NOMO-1 treated with DMSO at 0.1 percent for 48 hours (cell line): ENCODE measurements around the gene GMPR.
A peak's percentile ranks its signal among the peaks of the same experiment; 100 is the strongest.
"Not testable (repeated sequence)": the region's sequence is repeated elsewhere in the genome, so short reads cannot be mapped to it uniquely, and the experiment has no call there.

Experiments used
- DNase-seq: peaks from one replicate; lab custom pipeline; 2025; ENCODE audit not compliant: unreplicated experiment; lab: John Stamatoyannopoulos, UW

The GMPR gene

DNA sequence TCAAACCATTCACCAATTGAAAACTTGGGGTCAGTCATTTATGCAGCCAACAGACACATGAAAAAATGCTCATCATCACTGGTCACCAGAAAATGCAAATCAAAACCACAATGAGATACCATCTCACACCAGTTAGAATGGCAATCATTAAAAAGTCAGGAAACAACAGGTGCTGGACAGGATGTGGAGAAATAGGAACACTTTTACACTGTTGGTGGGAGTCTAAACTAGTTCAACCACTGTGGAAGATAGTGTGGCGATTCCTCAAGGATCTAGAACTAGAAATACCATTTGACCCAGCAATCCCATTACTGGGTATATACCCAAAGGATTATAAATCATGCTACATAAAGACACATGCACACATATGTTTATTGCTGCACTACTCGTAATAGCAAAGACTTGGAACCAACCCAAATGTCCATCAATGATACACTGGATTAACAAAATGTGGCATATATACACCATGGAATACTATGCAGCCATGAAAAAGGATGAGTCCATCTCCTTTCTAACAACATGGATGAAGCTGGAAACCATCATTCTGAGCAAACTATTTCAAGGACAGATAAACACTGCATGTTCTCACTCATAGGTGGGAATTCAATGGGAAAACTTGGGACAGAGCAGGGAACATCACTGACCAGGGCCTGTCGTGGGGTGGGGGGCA is 13.2 kb upstream of the GMPR start:
- DNase-seq, result not testable (repeated sequence)

DNA sequence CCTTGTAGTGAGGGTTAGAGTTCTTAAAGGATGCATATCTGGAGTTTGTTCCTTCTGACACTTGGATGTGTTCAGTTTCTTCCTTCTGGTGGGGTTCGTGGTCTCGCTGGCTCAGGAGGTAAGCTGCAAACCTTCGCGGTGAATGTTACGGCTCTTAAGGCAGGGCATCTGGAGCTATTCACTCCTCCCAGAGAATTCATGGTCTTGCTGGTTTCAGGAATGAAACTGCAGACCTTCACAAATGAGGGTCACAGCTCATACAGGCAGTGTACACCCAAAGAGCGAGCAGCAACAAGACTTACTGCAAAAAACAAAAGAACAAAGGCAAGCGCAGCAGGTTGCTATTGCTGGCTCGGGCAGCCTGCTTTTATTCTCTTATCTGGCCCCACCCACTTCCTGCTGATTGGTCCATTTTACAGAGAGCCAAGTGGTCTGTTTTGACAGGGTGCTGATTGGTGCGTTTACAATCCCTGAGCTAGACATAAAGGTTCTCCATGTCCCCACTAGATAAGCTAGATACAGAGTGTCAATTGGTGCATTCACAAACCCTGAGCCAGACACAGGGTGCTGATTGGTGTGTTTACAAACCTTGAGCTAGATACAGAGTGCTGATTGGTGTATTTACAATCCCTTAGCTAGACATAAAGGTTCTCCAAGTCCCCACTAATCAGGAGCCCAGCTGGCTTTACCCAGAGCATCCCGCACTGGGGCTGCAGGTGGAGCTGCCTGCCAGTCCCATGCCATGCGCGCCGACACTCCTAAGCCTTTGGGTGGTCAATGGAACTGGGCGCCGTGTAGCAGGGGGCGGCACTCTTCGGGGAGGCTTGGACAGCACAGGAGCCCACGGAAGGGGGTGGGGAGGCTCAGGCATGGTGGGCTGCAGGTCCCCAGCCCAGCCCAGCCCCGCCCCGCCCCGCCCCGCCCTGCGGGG is 12.0 kb upstream of the GMPR start:
- not testable (repeated sequence) for DNase-seq

DNA sequence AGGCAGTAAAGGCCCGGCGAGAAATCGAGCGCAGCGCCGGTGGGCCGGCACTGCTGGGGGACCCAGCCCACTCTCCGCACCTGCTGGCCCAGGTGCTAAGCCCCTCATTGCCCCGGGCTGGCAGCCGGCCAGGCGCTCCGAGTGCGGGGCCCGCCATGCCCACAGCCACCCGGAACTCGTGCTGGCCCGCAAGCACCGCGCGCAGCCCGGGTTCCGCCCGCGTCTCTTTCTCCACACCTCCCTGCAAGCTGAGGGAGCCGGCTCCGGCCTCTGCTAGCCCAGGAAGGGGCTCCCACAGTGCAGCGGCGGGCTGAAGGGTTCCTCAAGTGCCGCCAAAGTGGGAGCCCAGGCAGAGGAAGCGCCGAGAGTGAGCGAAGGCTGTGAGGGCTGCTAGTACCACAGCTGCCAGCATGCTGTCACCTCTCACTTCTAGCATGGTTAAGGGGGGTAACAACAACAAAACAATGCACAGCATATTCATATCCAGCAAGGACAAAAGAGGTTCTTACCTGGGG is 11.3 kb upstream of the GMPR start:
- DNase-seq, result no peak

DNA sequence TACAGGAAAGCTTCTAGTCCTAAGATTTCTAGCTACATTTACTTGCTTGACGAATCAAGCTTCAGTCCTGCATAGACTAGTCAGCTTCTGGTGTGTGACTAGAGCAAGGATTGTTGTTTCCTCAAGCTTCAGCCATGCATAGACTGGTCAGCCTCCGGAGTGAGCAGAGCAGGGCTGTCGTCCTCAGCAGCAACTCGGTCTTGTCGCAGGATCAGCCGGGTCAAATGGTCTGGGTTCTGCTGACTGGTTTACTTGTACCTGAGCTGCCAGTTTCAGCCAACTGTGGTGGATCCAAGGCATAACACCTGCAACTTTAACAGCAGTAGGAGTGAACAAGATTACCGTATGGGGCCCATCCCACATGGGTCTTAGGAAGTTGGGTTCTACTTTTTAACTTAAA is 10.8 kb upstream of the GMPR start:
- no peak for DNase-seq

DNA sequence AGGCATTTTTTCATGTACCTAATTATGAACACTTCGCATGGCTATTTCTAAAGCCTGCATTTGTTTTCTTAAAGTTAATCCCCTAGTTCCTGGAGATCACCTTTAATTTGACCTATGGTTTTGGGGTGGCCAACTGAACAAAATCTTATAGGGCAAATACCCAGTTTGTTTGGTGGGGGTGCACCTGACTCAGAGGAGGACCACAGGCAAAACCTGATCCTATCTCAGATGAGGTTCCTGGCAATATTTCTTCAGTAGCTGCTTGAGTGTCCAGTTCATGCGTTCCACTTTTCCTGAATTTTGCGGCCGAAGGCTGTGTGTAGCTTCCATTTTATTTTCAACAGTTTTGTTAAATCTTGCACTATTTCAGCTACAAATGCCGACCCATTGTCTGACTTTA is 10.3 kb upstream of the GMPR start:
- no peak for DNase-seq

DNA sequence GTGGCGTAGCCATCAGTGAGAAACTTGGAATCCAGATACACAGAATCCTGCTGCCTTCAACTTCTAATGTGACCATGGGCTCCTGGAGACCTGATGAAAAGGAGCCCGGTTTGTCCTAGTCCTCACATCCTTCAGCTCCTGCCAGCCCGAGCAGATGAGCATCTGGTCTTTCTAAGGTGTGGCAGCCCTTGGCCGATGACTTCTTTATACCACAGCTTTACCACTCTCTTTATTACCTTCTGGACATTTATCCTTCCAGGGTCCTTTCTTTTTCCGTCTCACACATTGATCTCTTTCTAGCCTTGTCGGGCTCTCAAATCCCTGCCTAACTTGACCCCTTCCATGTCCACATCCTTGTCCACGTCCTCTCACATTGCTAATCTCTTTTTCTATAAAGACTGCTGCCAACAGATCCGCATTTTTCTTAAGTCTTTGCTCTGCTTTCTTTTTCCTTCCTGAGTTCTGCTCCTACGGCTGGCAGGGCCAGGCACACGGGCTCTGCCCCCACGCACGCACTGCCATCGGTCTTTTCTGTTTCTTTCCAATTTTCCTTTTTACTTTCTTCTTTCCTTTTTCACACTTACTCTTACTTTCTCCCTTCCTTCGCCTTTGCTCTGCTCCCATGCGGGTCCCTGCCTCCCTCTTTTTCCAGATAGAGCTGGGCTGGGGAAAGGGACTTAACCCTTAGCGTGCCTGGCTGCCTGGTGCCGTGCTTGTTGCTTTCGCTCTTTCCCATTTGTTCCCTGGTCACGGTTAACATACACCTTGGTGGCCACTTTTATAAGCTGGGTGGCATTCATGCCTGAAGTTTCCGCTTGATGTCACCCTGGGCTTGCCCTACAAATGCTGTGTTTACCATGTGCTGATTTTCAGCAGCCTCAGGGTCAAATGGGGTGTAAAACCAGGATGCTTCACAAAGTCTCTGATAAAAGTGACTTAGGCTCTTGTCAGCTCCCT is 9.4 kb upstream of the GMPR start:
- no peak for DNase-seq

DNA sequence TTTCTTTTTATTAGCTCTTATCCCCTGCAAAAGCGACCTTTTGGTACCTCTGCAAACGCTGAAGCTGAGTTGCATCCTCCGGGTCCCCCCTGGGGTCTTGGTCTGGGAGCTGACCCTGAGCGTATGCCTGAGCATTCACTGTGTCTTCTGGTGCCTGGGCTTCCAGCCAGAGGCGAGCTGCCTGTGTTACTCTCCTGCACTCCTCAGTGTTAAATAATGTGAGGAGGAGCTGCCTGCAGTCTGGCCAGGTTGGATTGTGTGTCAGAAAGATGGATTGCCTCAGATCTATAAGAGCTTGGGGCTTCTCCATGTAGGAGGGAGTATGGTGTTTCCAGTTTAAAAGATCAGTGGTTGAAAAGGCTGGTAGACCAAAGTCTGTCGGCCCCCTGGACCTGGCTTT is 8.7 kb upstream of the GMPR start:
- DNase-seq, result no peak

DNA sequence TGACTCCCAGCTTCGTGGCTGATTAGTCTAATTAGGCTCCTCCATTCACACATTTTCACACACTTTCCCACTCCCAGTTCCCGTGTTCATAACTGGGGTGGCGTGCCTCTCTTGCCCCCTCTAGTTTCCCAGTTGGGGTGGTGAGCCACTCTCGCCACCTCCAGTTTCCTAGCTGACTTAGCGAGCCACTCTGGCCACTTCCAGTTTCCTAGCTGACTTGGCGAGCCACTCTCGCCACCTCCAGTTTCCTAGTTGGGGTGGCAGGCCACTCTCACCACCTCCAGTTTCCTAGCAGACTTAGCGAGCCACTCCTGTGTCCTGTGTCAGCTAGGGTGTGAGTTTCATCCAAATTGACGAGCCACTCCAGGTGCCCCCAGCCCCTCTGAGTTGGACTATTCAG is 7.4 kb upstream of the GMPR start:
- DNase-seq, result no peak

DNA sequence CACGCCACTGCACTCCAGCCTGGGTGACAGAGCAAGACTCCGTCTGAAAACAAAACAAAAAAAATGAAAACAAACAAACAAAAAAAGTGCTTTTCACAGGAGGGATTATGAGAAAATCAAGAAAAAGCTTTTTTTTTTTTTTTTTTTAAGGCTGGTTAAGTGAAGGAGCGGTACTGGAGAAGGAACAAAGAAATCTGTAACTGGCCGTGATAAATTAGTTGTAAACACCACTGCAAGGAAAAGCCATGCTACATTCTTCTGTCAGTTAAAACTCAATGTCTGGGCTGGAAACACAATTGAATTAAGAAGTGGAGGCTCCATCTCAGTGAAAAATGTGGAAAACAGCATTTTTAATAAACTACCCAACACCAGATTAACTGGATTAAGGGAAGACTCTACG is 6.3 kb upstream of the GMPR start:
- no peak for DNase-seq

DNA sequence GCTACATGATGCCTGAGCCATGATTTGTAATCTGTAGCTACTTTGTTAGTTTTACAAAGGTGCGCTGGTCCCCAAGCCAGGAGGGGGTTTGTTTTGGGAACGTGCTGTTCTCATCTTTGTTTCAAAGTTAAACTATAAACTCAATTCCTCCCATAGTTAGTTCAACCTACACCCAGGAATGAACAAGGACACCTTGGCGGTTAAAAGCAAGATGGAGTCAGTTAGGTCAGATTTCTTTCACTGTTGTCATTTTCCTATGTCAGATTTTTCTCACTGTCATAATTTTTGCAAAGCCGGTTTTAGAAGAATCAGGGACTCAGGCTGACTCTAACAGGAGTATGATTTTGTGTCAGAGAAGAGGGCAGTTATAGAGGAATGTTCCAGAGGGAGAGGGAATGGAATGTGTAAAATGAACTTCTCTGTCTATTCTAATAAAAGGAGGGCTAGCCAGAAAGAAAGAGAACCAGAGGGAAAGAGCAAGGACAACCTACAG is 2.3 kb upstream of the GMPR start:
- no peak for DNase-seq

DNA sequence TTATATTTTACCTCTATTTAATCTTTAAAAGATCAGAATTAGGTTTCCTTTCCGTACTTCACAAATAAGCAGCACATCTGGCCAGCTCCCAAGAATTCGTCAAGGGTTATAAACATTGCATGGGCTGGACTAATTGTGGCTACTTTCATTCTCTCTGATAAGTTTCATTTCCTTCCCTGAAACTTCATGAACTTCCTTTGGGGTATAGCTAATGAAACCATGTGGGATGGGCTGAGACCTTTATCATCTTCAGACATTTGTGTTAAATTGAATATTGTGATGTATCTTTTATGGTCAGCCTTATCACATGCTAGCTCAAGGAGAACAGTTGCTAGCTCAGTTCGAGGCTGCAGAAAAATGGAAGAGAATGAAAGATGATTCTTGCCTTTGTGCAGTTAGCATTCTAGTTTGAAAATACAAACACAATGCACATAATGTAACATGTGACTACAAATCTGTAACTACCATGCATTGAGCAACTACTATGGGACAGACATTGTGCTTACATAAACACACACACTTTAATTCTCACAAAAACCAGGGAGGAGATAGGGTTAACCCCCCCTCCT is 1.7 kb upstream of the GMPR start:
- DNase-seq, result peak; percentile 81

DNA sequence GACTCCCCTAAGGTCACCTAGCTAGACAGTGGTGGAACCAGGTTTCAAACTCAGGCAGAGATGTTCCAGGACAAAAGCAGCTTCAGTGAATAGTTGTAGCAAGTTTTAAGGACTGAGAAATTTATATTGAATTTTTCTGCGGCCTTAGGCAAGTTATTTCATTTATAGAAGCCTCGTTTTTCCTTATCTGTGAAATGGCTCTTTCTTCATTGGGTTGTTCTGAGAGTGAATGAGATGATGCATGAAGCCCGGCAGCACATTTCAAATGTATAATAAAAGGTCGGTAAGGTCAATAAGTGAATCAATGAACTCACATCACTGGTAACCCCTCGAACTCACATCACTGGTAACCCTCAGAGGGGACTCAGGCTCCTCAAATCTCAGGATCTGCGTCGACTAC is 1.1 kb upstream of the GMPR start:
- DNase-seq, result no peak

DNA sequence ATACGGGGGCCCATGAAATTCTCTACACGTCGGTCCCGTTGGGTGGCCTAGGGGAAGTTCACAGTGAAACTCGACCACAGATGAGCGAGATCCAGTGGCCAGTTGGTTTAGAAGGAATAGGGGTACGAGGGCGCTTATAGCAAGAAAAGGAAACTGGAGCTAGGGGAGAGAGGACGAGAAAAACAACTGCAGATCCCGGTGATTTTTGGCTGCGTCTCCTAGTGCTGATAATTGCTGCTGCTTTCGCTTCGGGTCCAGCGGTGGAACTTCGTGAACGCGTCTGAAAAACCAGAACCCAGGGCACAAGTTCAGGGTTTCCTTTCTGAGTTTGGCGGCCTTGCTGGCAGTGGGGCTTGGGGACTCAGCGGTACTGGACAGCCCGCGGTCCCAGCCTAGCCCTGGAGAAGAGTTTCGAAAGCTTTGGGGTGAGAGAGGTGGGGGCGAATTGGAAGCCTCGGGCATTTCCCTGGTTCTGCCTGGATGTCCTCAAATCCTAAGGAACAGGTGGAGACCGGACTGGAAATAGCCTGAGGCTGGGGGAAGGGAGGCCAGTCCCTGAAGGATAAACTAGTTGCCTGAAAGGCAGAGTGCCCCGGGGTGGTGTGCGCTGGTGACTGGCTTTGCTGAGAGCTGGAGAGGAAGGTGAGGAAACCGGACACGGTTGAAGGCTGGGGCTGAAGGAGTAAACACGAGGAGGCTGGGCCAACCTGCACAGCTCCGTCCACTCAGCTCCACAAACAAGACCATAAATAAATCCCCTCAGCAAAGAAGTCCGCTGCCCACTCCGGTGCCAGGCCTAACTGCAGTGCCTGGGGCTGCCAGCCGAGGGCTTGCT is 793 bp downstream of the GMPR start:
- DNase-seq, result no peak

DNA sequence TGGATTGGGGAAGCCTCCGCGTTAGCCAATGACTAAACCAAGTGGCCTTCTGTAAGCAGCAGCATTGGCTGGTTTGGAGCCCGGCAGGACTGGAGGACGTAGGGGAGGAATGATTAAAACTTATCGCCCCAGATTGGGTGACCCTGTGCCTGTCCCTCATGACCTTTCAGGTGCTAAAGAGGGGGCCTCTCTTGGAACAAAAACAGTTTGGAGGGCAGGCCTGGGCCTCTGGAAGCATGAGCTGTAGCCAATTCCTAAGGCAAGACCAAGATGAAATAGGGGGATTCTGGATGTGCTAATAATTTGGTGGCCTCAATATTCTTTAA is 1.4 kb downstream of the GMPR start:
- peak; percentile 64 for DNase-seq

DNA sequence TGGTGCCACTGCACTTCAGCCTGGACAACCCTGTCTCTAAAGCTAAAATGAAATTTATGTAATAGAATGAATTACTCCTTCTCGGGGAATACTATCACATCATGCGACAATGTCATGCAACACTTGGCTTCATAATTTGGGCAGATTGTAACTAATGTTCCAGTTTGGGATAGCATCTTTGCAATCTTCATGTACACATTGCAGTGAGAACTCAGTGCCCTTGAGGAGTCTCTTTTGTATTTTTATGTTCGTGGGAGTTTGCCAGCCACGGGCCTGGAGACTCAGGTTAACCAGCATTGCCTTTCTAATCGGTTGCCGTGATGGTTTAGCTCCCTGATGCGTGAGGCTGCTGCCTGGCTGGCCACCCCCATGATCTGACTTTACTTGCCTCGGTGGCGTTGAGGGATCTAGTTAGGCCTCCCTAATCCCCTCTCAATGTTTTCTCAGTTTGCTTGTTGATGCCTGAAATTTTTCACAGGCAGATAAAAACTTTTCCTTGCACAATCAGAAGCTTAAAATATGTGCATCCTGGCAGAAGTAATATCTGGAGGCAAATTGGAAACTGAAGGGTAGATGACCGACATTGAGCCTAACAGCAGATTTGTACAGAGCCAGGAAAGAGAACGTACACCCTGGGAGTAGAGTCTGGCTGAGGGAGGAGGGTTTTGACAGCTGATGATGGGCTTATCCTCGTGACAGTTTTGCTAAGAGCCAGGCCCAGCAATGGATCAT is 2.4 kb downstream of the GMPR start:
- DNase-seq, result no peak

DNA sequence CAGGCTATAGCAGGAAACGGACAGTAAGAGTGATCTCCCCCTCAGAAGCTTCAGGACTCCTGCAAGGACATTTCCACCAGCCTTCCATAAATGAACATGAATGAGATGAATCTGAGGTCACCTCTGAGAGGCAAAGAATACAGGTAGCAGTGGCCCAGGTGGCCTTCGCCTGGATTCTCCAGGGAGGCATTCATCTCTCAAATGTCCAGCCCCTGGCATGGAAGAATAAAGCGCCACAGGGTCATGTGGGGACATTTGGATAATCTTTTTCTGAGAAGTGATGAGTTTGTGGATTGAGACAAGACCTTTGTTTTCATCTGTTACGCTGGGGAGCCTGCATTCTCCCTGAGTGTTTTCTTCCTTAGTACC is 2.9 kb downstream of the GMPR start:
- DNase-seq, result no peak

DNA sequence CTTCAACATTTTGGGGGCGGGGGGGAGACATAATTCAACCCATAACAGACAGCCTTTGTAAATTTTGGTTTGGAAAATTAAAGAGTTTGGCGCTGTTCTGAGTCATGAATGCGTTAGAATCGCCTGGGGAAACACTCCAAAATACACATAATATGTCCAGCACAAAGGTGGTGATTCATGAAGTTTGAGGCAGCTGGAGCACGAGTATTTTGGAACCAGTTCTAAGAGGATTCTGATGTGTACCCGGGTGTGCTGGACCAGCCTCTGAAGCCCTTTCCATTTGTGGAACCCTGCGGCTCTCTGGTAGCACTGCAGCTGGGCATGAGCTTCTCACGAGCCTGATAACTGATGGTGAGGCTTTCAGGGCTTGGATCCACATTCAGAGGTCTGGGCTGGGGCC is 4.7 kb downstream of the GMPR start:
- DNase-seq, result no peak

DNA sequence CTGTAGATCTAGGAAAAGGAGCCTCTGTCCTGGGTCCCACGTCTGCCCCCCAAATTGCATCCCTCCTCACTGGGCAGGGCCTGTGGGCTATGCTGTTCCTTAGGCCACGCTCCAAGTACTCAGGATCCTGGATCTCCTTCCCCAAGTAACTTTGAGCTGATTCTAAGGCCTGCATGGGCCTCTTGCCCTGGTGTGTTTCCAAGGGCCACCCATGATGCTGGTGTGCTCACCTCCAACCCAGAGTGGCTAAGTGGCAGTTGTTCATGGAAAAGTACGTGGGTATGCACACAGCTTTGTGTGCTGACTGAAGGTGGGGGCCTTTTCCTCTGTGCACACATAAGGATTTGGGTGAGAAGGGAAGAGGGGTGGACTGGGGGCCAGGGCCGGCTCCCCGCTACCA is 5.3 kb downstream of the GMPR start:
- no peak for DNase-seq

DNA sequence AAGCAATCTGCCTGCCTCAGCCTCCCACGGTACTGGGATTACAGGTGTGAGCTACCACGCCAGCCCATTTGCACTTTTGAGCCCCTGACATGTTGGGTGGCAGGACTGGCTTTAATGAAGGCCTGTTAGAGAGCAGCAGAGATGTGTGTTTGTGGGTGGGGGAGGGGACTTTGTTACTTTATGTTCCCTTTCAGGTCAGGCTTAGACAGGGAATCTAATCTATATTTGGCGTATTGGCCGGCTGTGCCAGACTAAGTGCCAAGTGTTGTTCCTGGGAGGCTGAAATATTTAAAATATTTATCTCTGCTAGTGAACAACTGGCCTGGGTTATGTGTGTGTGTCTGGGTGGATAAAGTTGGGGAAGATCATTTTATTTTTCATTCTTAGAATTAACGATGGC is 6.1 kb downstream of the GMPR start:
- no peak for DNase-seq
